SIG-M5 (cell line): ENCODE data around the gene TIE1.

Experiments used
- DNase-seq: peaks from one replicate; lab custom pipeline; 2025; lab: John Stamatoyannopoulos, UW

TIE1 gene

DNA sequence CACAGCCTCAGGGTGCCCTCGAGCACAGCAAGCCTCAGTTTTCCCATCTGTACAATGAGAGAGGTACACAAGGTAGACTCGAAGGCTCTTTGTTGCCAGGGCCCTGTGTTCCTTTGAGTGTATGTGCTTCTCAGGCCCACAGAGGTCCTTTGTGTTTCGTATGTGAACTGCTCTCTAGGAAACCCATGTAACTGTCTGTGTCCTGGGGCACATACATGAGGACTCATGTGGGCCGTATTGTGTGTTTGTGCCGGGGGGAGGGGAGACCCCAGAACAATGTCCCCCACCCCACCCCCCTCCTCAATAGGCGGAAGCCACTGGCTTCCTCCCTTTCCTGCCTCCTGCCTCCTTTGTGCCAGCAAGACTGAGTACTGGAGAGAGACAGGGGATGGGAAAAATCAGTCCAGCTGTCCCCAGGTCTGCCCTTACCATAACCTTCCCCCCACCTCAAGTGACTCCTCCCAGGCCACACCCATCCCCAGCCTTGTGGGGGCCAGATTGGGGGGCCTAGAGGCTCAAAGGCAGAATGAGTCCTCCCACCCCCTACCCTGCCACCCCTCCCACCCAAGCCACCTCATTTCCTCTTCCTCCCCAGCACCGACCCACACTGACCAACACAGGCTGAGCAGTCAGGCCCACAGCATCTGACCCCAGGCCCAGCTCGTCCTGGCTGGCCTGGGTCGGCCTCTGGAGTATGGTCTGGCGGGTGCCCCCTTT lies at the start of gene TIE1:
Gene TIE1, plus strand, starts transcription at position 605 of the 717 bp plus-strand sequence. Its CDS starts 90 bp downstream, at position 695.
- no peak for DNase-seq

GRCh38 chr1:43251024-43251423 lies 49.8 kb upstream of the TIE1 start:
- no peak for DNase-seq

DNA sequence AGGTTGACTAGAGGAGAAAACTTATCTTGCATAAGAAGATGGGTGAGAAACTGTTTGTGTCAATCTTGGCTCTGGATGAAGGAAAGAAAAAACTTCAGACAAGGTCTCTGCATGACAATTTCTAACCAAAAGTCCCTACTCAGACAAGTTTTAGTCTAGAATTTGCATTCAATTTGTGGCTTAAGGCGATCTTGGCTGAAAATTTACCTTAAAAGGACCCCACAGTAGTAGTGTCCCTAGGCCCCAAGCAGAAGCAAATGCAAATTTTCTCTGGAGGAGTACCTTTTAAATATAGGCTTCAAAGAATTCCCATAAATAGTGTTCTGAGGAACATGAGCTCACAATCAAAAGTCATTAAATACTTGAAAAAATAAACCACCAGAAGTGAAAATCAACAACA lies 48.6 kb upstream of the TIE1 start:
- DNase-seq, result no peak

DNA sequence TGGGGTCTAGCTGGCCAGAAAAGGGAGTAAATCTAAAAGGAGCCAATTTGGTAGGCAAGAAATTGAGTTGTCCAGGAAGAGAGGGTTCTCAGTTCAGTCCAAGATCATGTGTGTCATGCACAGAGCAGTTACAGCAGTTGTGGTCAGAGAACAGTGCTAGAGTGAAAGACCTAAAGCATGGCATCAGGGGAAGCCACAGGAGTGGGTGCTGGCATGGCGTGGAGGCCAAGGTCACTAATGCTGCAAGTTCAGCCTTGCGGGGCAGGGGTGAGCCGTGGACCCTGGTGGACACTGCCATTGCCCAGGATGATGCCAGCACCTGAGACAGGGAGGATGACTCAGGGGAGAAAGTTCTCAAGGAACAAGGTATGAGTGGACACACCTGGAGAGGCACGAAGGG lies 47.6 kb upstream of the TIE1 start:
- DNase-seq, result no peak

DNA sequence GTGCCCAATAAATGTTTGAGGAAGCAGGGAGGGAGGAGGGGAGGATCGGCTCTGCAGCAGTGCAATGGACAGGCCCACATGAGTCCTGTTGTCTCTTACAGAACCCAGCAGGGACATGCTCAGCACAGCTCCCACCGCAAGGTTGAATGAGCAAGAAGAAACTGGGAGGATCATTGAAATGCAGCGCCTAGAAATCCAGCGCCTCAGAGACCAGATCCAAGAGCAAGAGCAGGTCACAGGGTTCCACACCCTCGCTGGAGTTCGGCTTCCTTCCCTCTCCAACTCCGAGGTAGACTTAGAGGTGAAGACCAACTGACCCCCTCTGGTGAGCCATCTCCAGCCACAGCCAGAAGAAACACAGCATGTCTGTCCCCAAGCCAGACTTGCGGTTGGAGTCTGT lies 46.9 kb upstream of the TIE1 start:
- DNase-seq, result no peak

DNA sequence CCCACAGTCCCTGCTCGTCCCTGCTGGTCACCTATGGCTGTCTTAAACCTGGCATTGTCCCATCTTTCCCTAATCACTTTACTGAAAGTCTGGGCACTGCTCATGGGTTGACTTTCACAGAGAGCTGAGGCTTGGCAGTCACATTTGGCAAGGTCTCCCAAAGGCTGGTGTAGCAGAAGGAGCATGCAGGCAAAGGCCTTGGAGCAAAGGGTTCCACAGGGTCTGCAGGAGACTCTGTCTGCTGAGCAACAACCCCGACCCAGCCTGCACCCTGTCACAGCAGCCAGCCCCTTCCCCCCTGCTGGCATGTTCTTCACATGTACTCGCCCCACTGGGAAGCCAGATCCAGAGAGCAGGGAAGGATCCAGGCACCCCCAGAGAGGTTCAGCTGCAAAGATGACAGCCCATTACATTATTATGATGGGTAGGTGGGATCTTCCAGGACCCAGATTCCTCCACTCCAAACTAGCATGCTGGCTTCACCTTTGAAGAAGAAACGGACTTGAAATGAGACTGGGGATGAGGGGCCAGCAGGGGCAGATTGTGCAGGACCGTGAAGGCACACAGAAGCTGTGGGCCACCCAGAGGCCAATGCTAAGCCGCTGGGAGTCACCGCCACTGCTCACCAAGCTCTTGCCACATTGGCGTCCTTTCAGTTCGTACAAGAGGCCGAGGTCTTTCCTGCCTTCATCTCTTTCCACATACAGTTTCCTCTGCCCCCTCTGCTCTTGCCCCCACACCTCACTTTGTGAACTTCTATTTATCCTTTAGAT lies 45.2 kb upstream of the TIE1 start:
- no peak for DNase-seq

DNA sequence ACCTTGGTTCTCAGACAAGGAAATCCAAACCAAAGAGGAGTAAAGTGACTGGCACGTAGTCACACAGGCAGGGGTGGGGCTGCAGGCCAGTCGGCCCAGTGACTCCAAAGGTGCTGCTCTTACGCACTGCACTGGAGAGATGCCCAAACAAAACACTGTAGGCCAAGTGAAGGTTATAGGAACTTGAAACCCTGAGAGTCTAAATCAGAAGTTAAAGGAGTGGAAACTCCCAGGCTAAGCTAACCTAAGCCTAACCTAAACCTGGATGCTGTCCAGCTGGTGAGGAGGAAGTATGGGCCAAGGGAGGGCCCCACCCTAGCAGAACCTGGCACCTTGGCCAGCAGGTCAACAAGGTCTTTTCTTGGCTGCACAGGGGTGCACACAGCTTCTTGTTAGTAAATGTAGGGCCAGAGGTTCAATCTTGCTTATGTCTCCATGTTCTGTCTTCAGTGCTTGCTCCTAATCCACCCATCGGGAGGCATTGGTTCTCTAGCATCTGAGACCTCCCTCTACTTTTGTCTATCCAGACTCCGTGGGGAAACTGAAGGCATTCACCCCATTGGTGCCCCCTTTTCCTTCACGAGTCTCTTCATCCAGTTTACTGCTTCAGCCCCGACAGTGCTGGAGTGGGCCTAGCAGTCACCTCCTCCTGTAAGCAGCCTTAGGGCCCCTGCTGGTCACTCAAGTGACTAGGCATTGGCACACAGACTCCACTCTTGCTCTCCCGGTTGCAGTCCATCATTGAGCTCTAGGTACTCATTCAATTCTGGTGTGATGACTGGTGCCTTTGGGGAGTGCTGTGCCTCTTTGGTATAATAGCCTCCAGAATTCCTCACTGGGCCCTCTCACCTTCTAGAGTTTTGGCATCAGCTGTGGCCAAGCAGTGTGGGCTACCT lies 43.9 kb upstream of the TIE1 start:
- DNase-seq, result no peak

DNA sequence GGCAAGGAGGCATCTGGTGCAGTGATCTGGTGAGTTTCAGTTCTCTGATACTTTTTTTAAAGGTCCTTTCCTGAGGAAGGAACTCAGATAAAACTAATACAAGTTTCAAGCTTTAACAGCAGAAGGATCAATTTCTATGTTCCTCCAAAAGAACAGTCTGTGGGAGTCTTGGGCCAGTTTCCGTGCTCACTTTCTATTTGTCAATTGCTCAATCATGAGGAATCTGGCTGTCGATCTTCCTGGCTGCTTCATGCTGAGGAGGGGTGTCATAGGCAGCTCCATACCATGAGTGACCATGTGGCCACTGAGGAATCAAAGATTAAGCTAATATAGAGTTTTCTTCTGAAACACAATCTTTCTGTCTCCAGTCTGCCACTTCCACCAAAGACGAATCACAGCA lies 42.4 kb upstream of the TIE1 start:
- no peak for DNase-seq

DNA sequence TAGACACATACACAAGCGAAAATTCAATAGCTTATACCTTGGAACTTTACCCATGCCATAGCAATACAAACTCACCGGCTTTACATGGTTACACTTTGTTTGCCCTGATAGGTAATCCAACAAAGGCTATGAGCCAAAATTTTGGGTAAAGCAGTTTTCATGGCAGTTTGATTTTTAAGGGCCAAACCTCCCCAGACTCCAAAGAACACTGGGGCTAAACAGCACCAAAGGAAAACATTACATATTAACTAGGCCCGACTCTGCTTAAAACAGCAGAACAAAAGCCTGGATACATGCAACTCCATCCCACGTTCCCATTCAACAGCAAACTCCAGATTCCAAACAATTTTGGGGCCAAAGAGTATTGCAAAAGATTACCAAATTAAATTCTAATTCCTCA lies 35.4 kb upstream of the TIE1 start:
- DNase-seq, result no peak

- DNase-seq, result no peak
These were observed 33.9 kb upstream of the TIE1 start for GRCh38 chr1:43266881-43267280.

DNA sequence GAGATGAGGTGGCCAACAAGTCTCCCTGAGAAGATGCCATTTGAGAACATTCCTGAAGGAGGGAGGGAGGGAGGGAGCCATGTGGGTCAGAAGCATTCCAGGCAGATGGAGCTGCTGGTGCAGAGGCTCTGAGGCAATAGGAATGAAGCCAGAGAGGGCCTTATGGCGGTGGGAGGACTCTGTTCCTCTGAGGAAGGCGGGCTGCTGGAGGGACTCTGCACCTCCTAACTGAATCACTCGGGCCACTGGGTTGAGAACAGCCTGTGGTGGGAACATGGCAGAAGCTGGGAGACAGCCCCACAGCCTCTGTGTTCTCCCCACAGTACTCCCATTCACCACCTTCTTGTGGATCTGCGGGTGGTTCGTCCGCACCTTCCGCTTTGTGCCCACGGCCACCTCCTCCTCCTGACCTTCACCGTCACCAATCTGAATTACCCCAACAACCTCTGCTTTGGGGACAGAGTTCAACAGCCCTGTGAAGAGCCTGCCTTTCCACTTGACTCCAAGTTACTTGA lies 33.4 kb upstream of the TIE1 start:
- DNase-seq, result no peak

DNA sequence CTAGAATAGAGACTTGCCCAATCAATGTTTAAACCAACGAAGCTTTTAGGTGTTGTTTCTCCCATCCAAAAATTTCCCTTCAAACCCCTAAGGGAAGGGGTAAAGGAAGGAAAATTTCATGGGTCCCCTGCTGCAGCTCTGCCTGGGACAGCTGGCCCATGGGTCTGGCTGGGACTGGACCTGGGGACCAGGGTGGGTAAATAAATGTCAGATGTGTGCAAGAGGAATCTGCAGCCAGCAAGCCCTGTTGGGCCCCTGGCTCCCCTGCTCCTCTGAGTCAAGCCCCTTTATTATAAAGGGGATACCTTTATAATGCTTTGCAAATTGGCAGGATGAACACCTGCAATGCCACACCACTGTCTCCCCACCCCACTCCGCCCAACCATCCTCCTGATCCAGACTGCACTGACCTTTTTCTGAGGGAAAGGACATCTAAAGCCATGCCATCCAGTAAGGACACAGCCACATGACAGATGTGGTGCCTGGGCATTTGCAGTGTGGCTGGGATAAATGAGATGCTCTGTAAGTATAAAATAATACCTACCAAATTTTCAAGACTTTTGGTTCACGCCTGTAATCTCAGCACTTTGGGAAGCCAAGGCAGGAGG lies 32.9 kb upstream of the TIE1 start:
- no peak for DNase-seq

DNA sequence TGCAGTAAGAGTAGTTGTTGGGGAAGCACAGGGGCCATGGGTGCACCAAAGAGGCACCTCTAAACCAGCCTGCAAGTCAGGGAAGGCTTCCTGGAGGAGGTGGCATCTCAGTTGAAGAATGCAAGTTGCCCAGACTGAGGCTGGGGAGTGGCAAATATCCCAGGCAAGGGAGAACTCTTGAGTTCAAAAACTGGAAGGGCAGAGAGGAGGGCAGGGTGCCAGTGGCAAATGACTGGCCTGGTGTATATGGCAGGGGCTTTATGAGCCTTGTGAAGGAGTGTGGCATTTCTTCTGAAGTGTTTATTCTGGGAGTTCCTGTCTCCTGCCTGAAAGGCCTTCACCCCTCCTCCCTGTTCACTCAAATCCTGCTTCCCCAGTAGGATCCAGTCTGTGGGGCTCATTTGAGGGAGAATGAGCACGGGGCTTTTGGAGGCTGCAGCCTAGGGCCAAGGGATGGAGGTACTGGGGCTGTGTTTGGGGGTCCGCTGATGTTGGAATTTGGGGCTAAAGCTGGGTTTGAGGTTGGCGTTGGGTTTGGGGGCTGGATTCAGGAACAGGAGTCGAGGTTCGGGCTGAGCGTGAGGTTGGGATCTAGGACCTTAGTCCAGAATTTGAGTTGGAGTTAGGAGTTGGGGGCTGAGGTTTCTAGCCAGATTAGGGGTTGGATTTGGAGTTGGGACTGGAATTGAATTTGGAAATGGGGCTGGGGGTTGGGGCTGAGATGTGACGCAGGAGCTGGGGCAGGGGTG lies 31.0 kb upstream of the TIE1 start, which contains the start of gene TMEM125:
Gene TMEM125, plus strand, starts transcription at position 357 of the 749 bp plus-strand sequence. CDS start 2,740 bp downstream, outside the sequence.
- DNase-seq, result no peak

DNA sequence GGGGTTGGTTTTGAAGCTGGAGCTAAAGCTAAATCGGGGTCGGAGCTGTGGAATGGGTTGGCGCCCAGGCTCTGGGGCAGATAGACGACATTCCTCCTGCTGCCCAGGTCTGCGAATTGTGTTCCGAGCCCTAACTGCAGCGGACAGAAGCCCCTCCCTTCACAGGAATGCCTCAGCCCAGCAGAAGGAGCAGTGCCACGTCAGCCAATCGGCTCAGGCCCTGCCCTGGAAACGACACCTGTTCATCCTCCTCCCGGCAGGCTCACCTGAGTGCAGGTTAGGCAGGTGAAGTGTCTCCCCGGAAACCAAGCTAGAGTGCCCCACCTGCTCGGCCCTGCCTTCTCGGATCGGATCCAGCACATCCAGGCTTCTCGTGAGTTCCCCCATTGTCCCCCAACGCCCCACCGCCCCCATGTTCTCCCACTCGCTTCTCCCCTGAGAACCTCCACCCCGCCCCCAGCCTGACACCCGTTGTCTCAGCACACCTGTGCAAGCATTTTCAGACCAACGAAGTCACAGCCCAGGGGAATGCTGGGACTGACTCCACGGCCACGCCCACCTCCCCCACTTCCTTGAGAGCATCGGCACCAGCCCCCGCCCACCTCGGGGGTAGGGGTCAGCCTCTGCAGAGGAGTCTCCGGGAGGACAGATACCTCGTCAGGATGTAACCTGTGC lies 30.2 kb upstream of the TIE1 start:
- no peak for DNase-seq

DNA sequence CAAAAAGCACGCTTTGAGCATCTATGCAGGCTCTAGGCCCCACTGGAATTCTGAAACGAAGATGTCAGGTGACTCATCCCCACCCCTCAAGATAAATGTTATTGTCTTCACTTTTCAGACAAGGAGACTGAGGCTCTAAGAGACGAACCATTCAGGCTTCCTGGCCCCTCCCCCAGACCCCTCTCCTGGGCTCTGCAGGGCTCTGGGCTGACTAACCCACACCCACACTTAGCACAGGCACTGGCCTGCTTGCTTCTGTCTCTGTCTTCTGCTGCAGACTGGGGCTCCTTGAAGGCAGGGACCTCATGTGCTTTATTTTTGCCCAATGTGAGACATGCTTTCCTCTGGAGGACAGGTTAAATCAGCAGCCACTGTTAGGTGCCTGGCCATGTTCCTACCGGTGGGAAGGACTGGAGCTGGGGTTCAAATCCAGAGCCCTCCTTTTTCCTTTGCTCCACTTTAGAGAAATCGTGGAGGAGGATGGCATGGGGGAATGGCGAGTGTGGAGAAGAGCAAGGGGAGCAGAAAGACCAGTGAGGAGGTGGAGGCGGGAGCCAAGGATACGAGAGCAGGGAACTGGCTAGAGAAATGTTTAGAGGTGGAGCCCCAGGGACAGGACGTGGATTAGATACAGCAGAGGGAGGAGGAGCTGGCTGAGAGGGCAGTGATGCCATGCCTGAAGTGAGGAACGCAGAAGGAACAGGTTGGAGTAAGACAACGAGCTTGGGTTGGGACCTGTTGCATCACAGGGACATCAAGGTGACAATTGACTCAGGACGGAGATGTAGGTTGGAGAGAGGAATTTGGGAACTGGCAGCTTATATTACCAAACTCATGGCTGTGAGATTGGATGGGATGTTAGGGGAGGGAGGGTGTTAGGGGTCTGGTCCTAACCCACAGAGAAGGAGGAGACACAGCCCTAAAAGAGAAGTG lies 29.3 kb upstream of the TIE1 start:
- DNase-seq, result no peak

GRCh38 chr1:43272161-43272560 lies 28.6 kb upstream of the TIE1 start:
- DNase-seq, result no peak

- no peak for DNase-seq
These were observed 27.9 kb upstream of the TIE1 start for GRCh38 chr1:43272576-43273571.

- DNase-seq, result no peak
These were observed 27.1 kb upstream of the TIE1 start for GRCh38 chr1:43273708-43274107.
